CD14-positive monocyte (primary cell): ENCODE measurements around the gene XRCC4. TPM values are rescaled to one million over a fixed set of nuclear protein-coding genes. Genes with fewer than 3 reads are reported as not detected.

Source experiments
- DNase-seq, 3 donors: peaks; one replicate each; pipeline ENCODE4 v3.0.0-alpha.2; 2011 to 2022
- H2AFZ ChIP-seq: 2 replicates; pipeline ENCODE4 v1.6.0; 2012; ENCODE audit warnings: mild to moderate bottlenecking, low read depth, low read length, inconsistent platforms; ENCODE audit not compliant: insufficient read depth, poor library complexity, severe bottlenecking
- H3K27ac ChIP-seq, 2 donors: 1 replicate in 1 of 2; 2 replicates in 1 of 2; pipeline ENCODE4 v1.5.1; 2012 to 2013; ENCODE audit warnings: low read length in 2 of 2, control low read depth in 1 of 2, inconsistent platforms in 1 of 2, low read depth in 1 of 2, mild to moderate bottlenecking in 1 of 2
- H3K27me3 ChIP-seq, 2 donors: one replicate each; pipeline versions ENCODE4 v1.6.0 to v1.6.1; 2011 to 2013; ENCODE audit warnings: low read length in 2 of 2; ENCODE audit not compliant: control insufficient read depth in 2 of 2, insufficient read depth in 2 of 2
- H3K36me3 ChIP-seq, 2 donors: replicated peaks in 1 of 2; 1 replicate in 1 of 2; 2 replicates in 1 of 2; pipeline versions ENCODE4 v1.5.1 to v1.6.1; 2012 to 2013; ENCODE audit warnings: low read length in 2 of 2, control low read depth in 1 of 2, inconsistent platforms in 1 of 2, mild to moderate bottlenecking in 1 of 2; ENCODE audit not compliant: insufficient read depth in 2 of 2, control insufficient read depth in 1 of 2
- H3K4me1 ChIP-seq, 2 donors: 1 replicate in 1 of 2; 2 replicates in 1 of 2; pipeline versions ENCODE4 v1.5.1 to v1.6.1; 2012 to 2013; ENCODE audit warnings: low read length in 2 of 2, control low read depth in 1 of 2, inconsistent platforms in 1 of 2, mild to moderate bottlenecking in 1 of 2, moderate library complexity in 1 of 2; ENCODE audit not compliant: insufficient read depth in 2 of 2, control insufficient read depth in 1 of 2
- H3K4me2 ChIP-seq: replicated peaks from 2 replicates; pipeline ENCODE3; 2012; ENCODE audit warnings: low read length, moderate library complexity, mild to moderate bottlenecking; ENCODE audit not compliant: poor library complexity, severe bottlenecking; ENCODE audit errors: extremely low read depth
- H3K4me3 ChIP-seq, 3 experiments: fragments of 200-600 bp in 1 of 3; sonication (generic) in 1 of 3; replicated peaks in 1 of 3; 1 replicate in 2 of 3; 2 replicates in 1 of 3; pipeline ENCODE4 v1.5.1; 2011 to 2013; ENCODE audit warnings: low read length in 3 of 3, mild to moderate bottlenecking in 3 of 3, control low read depth in 2 of 3, low read depth in 2 of 3, inconsistent platforms in 1 of 3, moderate library complexity in 1 of 3
- H3K79me2 ChIP-seq: 2 replicates; pipeline ENCODE4 v1.6.0; 2012; ENCODE audit warnings: mild to moderate bottlenecking, control low read depth, inconsistent platforms, low read length, moderate library complexity; ENCODE audit not compliant: insufficient read depth
- H3K9ac ChIP-seq: 2 replicates; pipeline ENCODE4 v1.6.0; 2017; ENCODE audit warnings: low read length, mild to moderate bottlenecking; ENCODE audit not compliant: insufficient read depth, poor library complexity, severe bottlenecking
- H3K9me3 ChIP-seq, 2 donors: replicated peaks in 1 of 2; 1 replicate in 1 of 2; 2 replicates in 1 of 2; pipeline versions ENCODE4 v1.5.1 to v1.6.1; 2012 to 2013; ENCODE audit warnings: low read length in 2 of 2, control low read depth in 1 of 2; ENCODE audit not compliant: control insufficient read depth in 1 of 2, insufficient read depth in 1 of 2
- H4K20me1 ChIP-seq: 2 replicates; pipeline ENCODE4 v1.6.0; 2012; ENCODE audit warnings: mild to moderate bottlenecking, low read length, control low read depth, moderate library complexity; ENCODE audit not compliant: insufficient read depth
- H3K27ac Mint-ChIP-seq, 7 donors: one replicate each; pipeline ENCODE4 v1.8.0; 2020; ENCODE audit warnings: mild to moderate bottlenecking in 7 of 7, mixed read lengths in 7 of 7, moderate library complexity in 6 of 7, inconsistent platforms in 2 of 7
- H3K27me3 Mint-ChIP-seq, 3 donors: one replicate each; pipeline ENCODE4 v1.8.0; 2021 to 2022; ENCODE audit warnings: low read depth in 3 of 3, mild to moderate bottlenecking in 3 of 3, mixed read lengths in 3 of 3, moderate library complexity in 3 of 3, inconsistent platforms in 1 of 3
- H3K36me3 Mint-ChIP-seq, 2 donors: one replicate each; pipeline ENCODE4 v1.8.0; 2020; ENCODE audit warnings: mixed read lengths in 2 of 2, inconsistent platforms in 1 of 2, mild to moderate bottlenecking in 1 of 2
- H3K4me1 Mint-ChIP-seq: one replicate; pipeline ENCODE4 v1.8.0; 2020; ENCODE audit warnings: mild to moderate bottlenecking, mixed read lengths
- H3K4me3 Mint-ChIP-seq, 2 donors: one replicate each; pipeline ENCODE4 v1.8.0; 2020; ENCODE audit warnings: mild to moderate bottlenecking in 2 of 2, mixed read lengths in 2 of 2, moderate library complexity in 1 of 2
- H3K9me3 Mint-ChIP-seq, 7 donors: one replicate each; pipeline ENCODE4 v1.8.0; 2020 to 2022; ENCODE audit warnings: mixed read lengths in 7 of 7, mild to moderate bottlenecking in 6 of 7, moderate library complexity in 6 of 7, inconsistent platforms in 2 of 7
- WGBS: methylation state at CpG from one replicate; pipeline ENCODE4 v1.1.5; 2013; ENCODE audit warnings: missing lambda C conversion rate; ENCODE audit not compliant: insufficient coverage; 5-methylcytosine and 5-hydroxymethylcytosine counted together
- intact Hi-C, 2 donors: fragments of 100-400 bp; cut with micrococcal nuclease; formaldehyde crosslinking; loops; one replicate each; pipeline versions ENCODE4 v1.15.0 to v1.15.1; 2023
- polyA plus RNA-seq, 3 donors: library from polyadenylated mRNA; depleted of rRNA in 1 of 3; unstranded in 2 of 3; stranded (reverse) in 1 of 3; fragments of 300-500 nt in 2 of 3; fragments of >200 nt in 1 of 3; fragmentation: Illumina TruSeq in 2 of 3; gene quantifications; 1 replicate in 2 of 3; 2 replicates in 1 of 3; pipeline ENCODE4 v1.2.3, GENCODE V29; 2012 to 2021
- TF ChIP-seq, protein P1 (sequence below): fragments of 200-600 bp; IDR thresholded peaks from one replicate; pipeline ENCODE4 v1.8.0; 2022; ENCODE audit warnings: antibody characterized with exemption, mild to moderate bottlenecking

XRCC4 gene
- polyA plus RNA-seq, 3 donors, result 4.0 to 21.8 (median 16.3) TPM

DNA sequence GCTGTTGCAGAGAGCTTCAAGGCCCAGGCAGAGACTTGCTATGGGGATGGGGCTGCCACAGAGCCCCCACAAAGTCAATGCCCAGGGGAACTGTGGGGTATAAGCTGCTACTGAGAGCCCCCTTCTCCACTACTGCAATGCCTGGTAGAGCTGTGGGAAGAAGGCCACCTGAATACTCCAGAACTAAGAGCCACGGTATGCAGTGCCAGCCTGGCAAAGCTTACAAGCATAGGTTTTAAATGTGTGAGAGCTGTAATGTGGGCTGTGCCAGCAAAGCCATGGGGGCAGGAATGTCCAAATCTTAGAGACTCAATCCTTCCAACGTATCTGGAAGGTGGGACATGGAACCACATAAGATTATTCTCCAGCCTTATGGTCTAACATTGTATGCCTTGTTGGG, 49.2 kb downstream of the XRCC4 start:
- peaks cover 11 to 14% of the 10 kb centered on the region in 2 donors for H3K9me3 ChIP-seq
- TF ChIP-seq, protein P1, sequence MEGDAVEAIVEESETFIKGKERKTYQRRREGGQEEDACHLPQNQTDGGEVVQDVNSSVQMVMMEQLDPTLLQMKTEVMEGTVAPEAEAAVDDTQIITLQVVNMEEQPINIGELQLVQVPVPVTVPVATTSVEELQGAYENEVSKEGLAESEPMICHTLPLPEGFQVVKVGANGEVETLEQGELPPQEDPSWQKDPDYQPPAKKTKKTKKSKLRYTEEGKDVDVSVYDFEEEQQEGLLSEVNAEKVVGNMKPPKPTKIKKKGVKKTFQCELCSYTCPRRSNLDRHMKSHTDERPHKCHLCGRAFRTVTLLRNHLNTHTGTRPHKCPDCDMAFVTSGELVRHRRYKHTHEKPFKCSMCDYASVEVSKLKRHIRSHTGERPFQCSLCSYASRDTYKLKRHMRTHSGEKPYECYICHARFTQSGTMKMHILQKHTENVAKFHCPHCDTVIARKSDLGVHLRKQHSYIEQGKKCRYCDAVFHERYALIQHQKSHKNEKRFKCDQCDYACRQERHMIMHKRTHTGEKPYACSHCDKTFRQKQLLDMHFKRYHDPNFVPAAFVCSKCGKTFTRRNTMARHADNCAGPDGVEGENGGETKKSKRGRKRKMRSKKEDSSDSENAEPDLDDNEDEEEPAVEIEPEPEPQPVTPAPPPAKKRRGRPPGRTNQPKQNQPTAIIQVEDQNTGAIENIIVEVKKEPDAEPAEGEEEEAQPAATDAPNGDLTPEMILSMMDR, result no peak
- Mint-ChIP-seq H3K36me3 (peaks cover 33 to 42% of the 10 kb centered on the region in 2 donors), H3K27ac (no peak overlapping the region), H3K4me3 (no peak overlapping the region), H3K4me1 (no peaks in the 10 kb centered on the region), H3K9me3 (peaks cover 14 to 51% (median 35%) of the 10 kb centered on the region in 7 donors), H3K27me3 (no peaks in the 10 kb centered on the region)
- no peaks in the 10 kb centered on the region for H3K27me3 ChIP-seq
- H3K4me2 ChIP-seq, result no peak overlapping the region
- H2AFZ ChIP-seq, result no peak overlapping the region
- H3K4me1 ChIP-seq, result no peaks in the 10 kb centered on the region
- H3K79me2 ChIP-seq, result no peaks in the 10 kb centered on the region
- intact Hi-C loops, result no loop called here
- H3K27ac ChIP-seq, result no peak overlapping the region
- WGBS, result 100% methylated on average over 1 of the region's 2 CpGs
- H3K4me3 ChIP-seq, result no peak overlapping the region
- H4K20me1 ChIP-seq, result no peaks in the 10 kb centered on the region
- H3K36me3 ChIP-seq, result peaks cover 2 to 16% of the 10 kb centered on the region in 2 donors
- DNase-seq, result no peak
- H3K9ac ChIP-seq, result no peak overlapping the region

DNA sequence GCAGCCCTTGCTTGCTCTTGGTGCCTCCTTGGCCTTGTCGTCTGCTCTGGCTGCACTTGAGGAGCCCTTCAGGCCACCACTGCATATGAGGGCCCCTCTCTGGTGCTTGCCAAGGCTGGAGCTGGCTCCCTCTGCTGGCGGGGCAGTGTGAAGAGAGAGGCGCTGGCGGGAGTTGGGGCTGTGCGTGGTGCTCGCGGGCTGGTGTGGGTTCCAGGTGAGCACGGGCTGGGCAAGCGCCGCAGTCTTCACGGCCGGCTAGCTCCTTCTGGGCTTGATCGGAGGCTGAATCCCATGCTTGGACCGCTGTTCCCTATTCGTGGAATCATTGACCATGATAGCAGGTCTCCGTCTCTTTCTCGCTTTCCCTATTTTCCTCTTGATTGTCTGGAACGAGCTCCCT, 56.5 kb downstream of the XRCC4 start:
- Mint-ChIP-seq H3K27ac (no peak overlapping the region), H3K4me3 (no peak overlapping the region), H3K27me3 (no peaks in the 10 kb centered on the region), H3K36me3 (peaks cover 53 to 57% of the 10 kb centered on the region in 2 donors), H3K9me3 (peaks cover 27 to 60% (median 47%) of the 10 kb centered on the region in 7 donors), H3K4me1 (peaks cover 2% of the 10 kb centered on the region)
- intact Hi-C loops, result no loop called here
- no peaks in the 10 kb centered on the region for H4K20me1 ChIP-seq
- no peaks in the 10 kb centered on the region for H3K79me2 ChIP-seq
- 98% methylated on average over 15 of the region's 18 CpGs for WGBS
- H3K4me1 ChIP-seq, result no peaks in the 10 kb centered on the region
- H3K27me3 ChIP-seq, result no peaks in the 10 kb centered on the region
- no peak for DNase-seq
- H3K9me3 ChIP-seq, result peaks cover 22 to 25% of the 10 kb centered on the region in 2 donors
- H3K9ac ChIP-seq, result no peak overlapping the region
- H3K27ac ChIP-seq, result no peak overlapping the region
- no peak overlapping the region for H3K4me2 ChIP-seq
- no peak overlapping the region for H2AFZ ChIP-seq
- no peak overlapping the region for H3K4me3 ChIP-seq
- TF ChIP-seq, protein P1, result no peak
- H3K36me3 ChIP-seq, result peaks cover 2 to 28% of the 10 kb centered on the region in 2 donors
